WTC11 (cell line): ENCODE results near the gene TAOK3. TPM values are rescaled to one million over a fixed set of nuclear protein-coding genes. Genes with fewer than 3 reads are reported as not detected.

Source experiments
- ATAC-seq: fragments of 200-7000 bp; cut with Tn5 transposase; 2 replicates; pipeline ENCODE4 v1.10.0; 2021; ENCODE audit warnings: mild to moderate bottlenecking, moderate library complexity
- CTCF ChIA-PET: fragments of 300-600 bp; sonication (Branson Sonifier 250); formaldehyde crosslinking; loops from one replicate; lab custom pipeline; 2021; ENCODE audit warnings: antibody characterized with exemption; lab: Charles Lee
- POLR2A ChIA-PET: fragments of 350-600 bp; sonication (Branson Sonifier 250); formaldehyde crosslinking; loops from one replicate; lab custom pipeline; 2021; ENCODE audit warnings: antibody characterized with exemption; lab: Charles Lee
- DNase-seq: peaks from one replicate; pipeline ENCODE4 v3.0.0; 2021; ENCODE audit warnings: low spot score
- H3K27ac Mint-ChIP-seq: 2 replicates; pipeline ENCODE4 v1.8.0; 2021; ENCODE audit warnings: mixed read lengths
- H3K27me3 Mint-ChIP-seq: 2 replicates; pipeline ENCODE4 v1.8.0; 2021; ENCODE audit warnings: low read depth, mild to moderate bottlenecking, moderate library complexity, mixed read lengths
- H3K36me3 Mint-ChIP-seq: 2 replicates; pipeline ENCODE4 v1.8.0; 2021; ENCODE audit warnings: mixed read lengths
- H3K4me1 Mint-ChIP-seq: 2 replicates; pipeline ENCODE4 v1.8.0; 2022; ENCODE audit warnings: mixed read lengths
- H3K4me3 Mint-ChIP-seq: 2 replicates; pipeline ENCODE4 v1.8.0; 2021; ENCODE audit warnings: mild to moderate bottlenecking, moderate library complexity, mixed read lengths
- H3K9me3 Mint-ChIP-seq: 2 replicates; pipeline ENCODE4 v1.8.0; 2021; ENCODE audit warnings: mixed read lengths
- ATF6 ChIP-seq: sonication (generic); formaldehyde crosslinking; IDR thresholded peaks from 2 replicates; pipeline ENCODE4 v1.8.1; 2023; ENCODE audit warnings: mild to moderate bottlenecking, missing genetic modification reagents
- FOXP4 ChIP-seq: sonication (generic); formaldehyde crosslinking; IDR thresholded peaks from 2 replicates; pipeline ENCODE4 v1.8.0; 2022; ENCODE audit warnings: mild to moderate bottlenecking, missing genetic modification reagents
- GTF2I ChIP-seq: fragments of 250-450 bp; sonication (Bioruptor Pico); conservative IDR thresholded peaks from 2 replicates; pipeline ENCODE4 v1.4.0; 2021; ENCODE audit warnings: mild to moderate bottlenecking
- MLX ChIP-seq: sonication (generic); formaldehyde crosslinking; IDR thresholded peaks from 2 replicates; pipeline ENCODE4 v1.8.1; 2023; ENCODE audit warnings: mild to moderate bottlenecking, missing genetic modification reagents, moderate library complexity
- MXD4 ChIP-seq: fragments of 250-450 bp; sonication (Bioruptor Pico); IDR thresholded peaks from 2 replicates; pipeline ENCODE4 v1.8.0; 2021; ENCODE audit warnings: mild to moderate bottlenecking, moderate library complexity, borderline replicate concordance
- MYBL2 ChIP-seq: sonication (generic); formaldehyde crosslinking; IDR thresholded peaks from 2 replicates; pipeline ENCODE4 v1.8.1; 2023; ENCODE audit warnings: mild to moderate bottlenecking, moderate library complexity, missing genetic modification reagents
- NR1H2 ChIP-seq: sonication (generic); formaldehyde crosslinking; IDR thresholded peaks from 2 replicates; pipeline ENCODE4 v1.9.0; 2021; ENCODE audit warnings: mild to moderate bottlenecking, moderate library complexity, missing genetic modification reagents
- NR2C2 ChIP-seq: sonication (generic); formaldehyde crosslinking; IDR thresholded peaks from 2 replicates; pipeline ENCODE4 v1.8.0; 2022; ENCODE audit warnings: mild to moderate bottlenecking, missing genetic modification reagents
- PREB ChIP-seq: sonication (generic); formaldehyde crosslinking; IDR thresholded peaks from 2 replicates; pipeline ENCODE4 v1.8.1; 2022; ENCODE audit warnings: mild to moderate bottlenecking, missing genetic modification reagents, moderate library complexity, borderline replicate concordance
- TEAD4 ChIP-seq: sonication (generic); formaldehyde crosslinking; IDR thresholded peaks from 2 replicates; pipeline ENCODE4 v1.8.0; 2022; ENCODE audit warnings: mild to moderate bottlenecking, missing genetic modification reagents
- ZNF121 ChIP-seq: sonication (generic); formaldehyde crosslinking; IDR thresholded peaks from 2 replicates; pipeline ENCODE4 v1.8.0; 2023; ENCODE audit warnings: missing genetic modification reagents
- ZNF232 ChIP-seq: sonication (generic); formaldehyde crosslinking; IDR thresholded peaks from 2 replicates; pipeline ENCODE4 v1.8.0; 2022; ENCODE audit warnings: mild to moderate bottlenecking, missing genetic modification reagents
- ZNF263 ChIP-seq: sonication (generic); formaldehyde crosslinking; IDR thresholded peaks from 2 replicates; pipeline ENCODE4 v1.8.1; 2022; ENCODE audit warnings: low read depth, mild to moderate bottlenecking, moderate library complexity, missing genetic modification reagents
- total RNA-seq: library from RNA; stranded (reverse); gene quantifications from 3 replicates; pipeline ENCODE4 v1.2.3, GENCODE V29; 2021
- TF ChIP-seq, protein P1 (sequence below): sonication (generic); formaldehyde crosslinking; IDR thresholded peaks from 2 replicates; pipeline ENCODE4 v1.8.1; 2022; ENCODE audit warnings: missing genetic modification reagents, borderline replicate concordance
- TF ChIP-seq, protein P2 (sequence below): sonication (generic); formaldehyde crosslinking; IDR thresholded peaks from 2 replicates; pipeline ENCODE4 v1.8.1; 2022; ENCODE audit warnings: low read depth, missing genetic modification reagents, borderline replicate concordance
- TF ChIP-seq, protein P3 (sequence below): sonication (generic); formaldehyde crosslinking; IDR thresholded peaks from 2 replicates; pipeline ENCODE4 v1.8.0; 2022; ENCODE audit warnings: mild to moderate bottlenecking, missing genetic modification reagents

The TAOK3 gene
- total RNA-seq, 1 experiment from 2014 or later, result 13.0 TPM

GRCh38 chr12:118219772-118220171 lies 152.9 kb downstream of the TAOK3 start (continued):
- TF ChIP-seq ATF6 (CRISPR knock-in tag) (no peak), NR1H2 (CRISPR knock-in tag) (no peak), ZNF263 (no peak), FOXP4 (CRISPR knock-in tag) (no peak), NR2C2 (no peak), ZNF232 (no peak), PREB (no peak)

GRCh38 chr12:118219106-118219505 lies 153.6 kb downstream of the TAOK3 start:
- Mint-ChIP-seq H3K9me3 (peaks cover 6% of the 10 kb centered on the region; the same call in 1 of the 2 replicates), H3K4me1 (peaks cover 4% of the 10 kb centered on the region), H3K27ac (no peak overlapping the region; the same call in 1 of the 2 replicates), H3K36me3 (no peaks in the 10 kb centered on the region), H3K4me3 (no peak overlapping the region), H3K27me3 (no peaks in the 10 kb centered on the region; the same call in 1 of the 2 replicates)
- no peak for ATAC-seq
- ChIA-PET CTCF (interaction anchor here (0.6 to 0.7 kb wide), 2 partner anchors 29 to 36 kb away, joined by 3 read pairs; no protein-coding TSS in a partner anchor), POLR2A (no interaction called here)
- TF ChIP-seq GTF2I, result no peak
- peak; percentile 95 for TF ChIP-seq ZNF121
- TF ChIP-seq TEAD4 (CRISPR knock-in tag), result no peak
- no peak for DNase-seq

DNA sequence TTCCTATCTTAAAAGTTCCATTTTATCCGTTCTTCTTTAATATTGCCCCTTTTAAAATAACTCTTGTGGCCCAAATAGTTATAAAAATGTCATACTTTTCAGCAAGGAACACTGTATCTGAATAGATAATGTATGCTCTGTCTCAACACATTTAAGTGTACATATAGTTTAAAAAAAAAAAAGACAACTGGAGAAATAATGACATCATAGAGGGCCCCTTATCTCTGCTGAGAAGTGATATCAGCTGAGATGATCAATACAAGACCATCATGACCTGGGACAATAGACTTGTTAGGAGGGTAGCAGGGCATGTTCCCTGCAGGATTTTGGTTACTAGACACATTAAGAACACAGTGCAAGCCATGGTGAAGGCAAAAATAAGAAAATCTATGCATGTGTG lies 159.3 kb downstream of the TAOK3 start:
- ATAC-seq, result no peak
- no peak overlapping the region for H3K27ac Mint-ChIP-seq
- no peaks in the 10 kb centered on the region for H3K4me1 Mint-ChIP-seq
- POLR2A ChIA-PET, result no interaction called here
- no peak for DNase-seq
- no peaks in the 10 kb centered on the region for H3K36me3 Mint-ChIP-seq
- no peak overlapping the region for H3K4me3 Mint-ChIP-seq
- H3K27me3 Mint-ChIP-seq, result no peaks in the 10 kb centered on the region
- peaks cover 6% of the 10 kb centered on the region; the same call in 1 of the 2 replicates for H3K9me3 Mint-ChIP-seq
- CTCF ChIA-PET, result interaction anchor here (1.0 kb wide), 1 partner anchor 31 kb away, joined by 3 read pairs; no protein-coding TSS in a partner anchor
- TF ChIP-seq MLX (CRISPR knock-in tag), result no peak
- no peak for TF ChIP-seq MXD4 (CRISPR knock-in tag)
- no peak for TF ChIP-seq MYBL2 (CRISPR knock-in tag)
- TF ChIP-seq, protein P1, sequence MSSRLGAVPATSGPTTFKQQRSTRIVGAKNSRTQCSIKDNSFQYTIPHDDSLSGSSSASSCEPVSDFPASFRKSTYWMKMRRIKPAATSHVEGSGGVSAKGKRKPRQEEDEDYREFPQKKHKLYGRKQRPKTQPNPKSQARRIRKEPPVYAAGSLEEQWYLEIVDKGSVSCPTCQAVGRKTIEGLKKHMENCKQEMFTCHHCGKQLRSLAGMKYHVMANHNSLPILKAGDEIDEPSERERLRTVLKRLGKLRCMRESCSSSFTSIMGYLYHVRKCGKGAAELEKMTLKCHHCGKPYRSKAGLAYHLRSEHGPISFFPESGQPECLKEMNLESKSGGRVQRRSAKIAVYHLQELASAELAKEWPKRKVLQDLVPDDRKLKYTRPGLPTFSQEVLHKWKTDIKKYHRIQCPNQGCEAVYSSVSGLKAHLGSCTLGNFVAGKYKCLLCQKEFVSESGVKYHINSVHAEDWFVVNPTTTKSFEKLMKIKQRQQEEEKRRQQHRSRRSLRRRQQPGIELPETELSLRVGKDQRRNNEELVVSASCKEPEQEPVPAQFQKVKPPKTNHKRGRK (CRISPR knock-in tag), result no peak
- TF ChIP-seq, all 79 proteins: peak for 0

DNA sequence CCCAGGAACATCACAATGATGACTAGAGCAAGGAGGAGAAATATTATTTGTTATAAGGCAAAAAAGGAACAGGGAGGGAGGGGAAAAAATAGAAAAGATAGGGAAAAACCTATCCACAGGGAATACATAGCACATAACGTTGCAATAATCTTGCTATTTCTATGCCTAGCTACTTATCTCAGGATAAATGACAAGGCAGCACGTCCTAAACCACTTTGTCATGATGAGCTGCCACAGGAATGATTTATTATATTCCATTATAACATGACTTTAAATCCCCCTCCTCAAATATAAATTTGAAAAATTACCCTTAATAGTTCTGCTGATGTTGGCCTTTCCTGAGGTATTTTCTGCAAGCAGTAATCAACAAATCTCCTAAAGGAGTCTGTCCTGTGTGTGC lies 160.1 kb downstream of the TAOK3 start:
- DNase-seq, result no peak
- ChIA-PET POLR2A (no interaction called here), CTCF (no interaction called here)
- H3K9me3 Mint-ChIP-seq, result peaks cover 6% of the 10 kb centered on the region; the same call in 1 of the 2 replicates
- ATAC-seq, result no peak
- H3K27ac Mint-ChIP-seq, result no peak overlapping the region
- no peak overlapping the region for H3K4me3 Mint-ChIP-seq
- no peaks in the 10 kb centered on the region for H3K27me3 Mint-ChIP-seq
- 0 out of 2 replicates have a peak, but pooled peaks cover 4% of the 10 kb centered on the region for H3K4me1 Mint-ChIP-seq
- no peaks in the 10 kb centered on the region for H3K36me3 Mint-ChIP-seq
- TF ChIP-seq, protein P2, sequence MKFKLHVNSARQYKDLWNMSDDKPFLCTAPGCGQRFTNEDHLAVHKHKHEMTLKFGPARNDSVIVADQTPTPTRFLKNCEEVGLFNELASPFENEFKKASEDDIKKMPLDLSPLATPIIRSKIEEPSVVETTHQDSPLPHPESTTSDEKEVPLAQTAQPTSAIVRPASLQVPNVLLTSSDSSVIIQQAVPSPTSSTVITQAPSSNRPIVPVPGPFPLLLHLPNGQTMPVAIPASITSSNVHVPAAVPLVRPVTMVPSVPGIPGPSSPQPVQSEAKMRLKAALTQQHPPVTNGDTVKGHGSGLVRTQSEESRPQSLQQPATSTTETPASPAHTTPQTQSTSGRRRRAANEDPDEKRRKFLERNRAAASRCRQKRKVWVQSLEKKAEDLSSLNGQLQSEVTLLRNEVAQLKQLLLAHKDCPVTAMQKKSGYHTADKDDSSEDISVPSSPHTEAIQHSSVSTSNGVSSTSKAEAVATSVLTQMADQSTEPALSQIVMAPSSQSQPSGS, result no peak
- TF ChIP-seq, protein P3, sequence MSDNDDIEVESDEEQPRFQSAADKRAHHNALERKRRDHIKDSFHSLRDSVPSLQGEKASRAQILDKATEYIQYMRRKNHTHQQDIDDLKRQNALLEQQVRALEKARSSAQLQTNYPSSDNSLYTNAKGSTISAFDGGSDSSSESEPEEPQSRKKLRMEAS (CRISPR knock-in tag), result no peak
- TF ChIP-seq FOXP4 (CRISPR knock-in tag), result no peak
